AG04449 (cell line): ENCODE data around the gene TRIM71.
"Not testable (repeated sequence)": the region's sequence is repeated elsewhere in the genome, so short reads cannot be mapped to it uniquely, and the experiment has no call there.

Experiments
- CTCF ChIA-PET: fragments of 350-600 bp; formaldehyde crosslinking; extraction: SDS; loops from one replicate; lab custom pipeline; 2021; ENCODE audit warnings: antibody characterized with exemption; lab: Yijun Ruan, JAX
- POLR2A ChIA-PET: fragments of 400-600, 350-600 bp; formaldehyde crosslinking; extraction: SDS; loops from one replicate; lab custom pipeline; 2020; ENCODE audit warnings: antibody characterized with exemption, inconsistent platforms; lab: Yijun Ruan, JAX
- DNase-seq: peaks from one replicate; pipeline ENCODE4 v3.0.0-alpha.2; 2010; ENCODE audit warnings: low read depth, low spot score
- H3K4me3 ChIP-seq: 2 replicates; pipeline ENCODE4 v1.5.1; 2011; ENCODE audit warnings: low read depth, mild to moderate bottlenecking, control low read depth, low read length
- TF ChIP-seq, protein P1 (sequence below): IDR thresholded peaks from one replicate; pipeline ENCODE4 v1.5.1; 2011; ENCODE audit warnings: mild to moderate bottlenecking, moderate library complexity, low read length, control low read depth, inconsistent platforms; ENCODE audit not compliant: insufficient read depth; ENCODE audit errors: missing control alignments

The TRIM71 gene

DNA sequence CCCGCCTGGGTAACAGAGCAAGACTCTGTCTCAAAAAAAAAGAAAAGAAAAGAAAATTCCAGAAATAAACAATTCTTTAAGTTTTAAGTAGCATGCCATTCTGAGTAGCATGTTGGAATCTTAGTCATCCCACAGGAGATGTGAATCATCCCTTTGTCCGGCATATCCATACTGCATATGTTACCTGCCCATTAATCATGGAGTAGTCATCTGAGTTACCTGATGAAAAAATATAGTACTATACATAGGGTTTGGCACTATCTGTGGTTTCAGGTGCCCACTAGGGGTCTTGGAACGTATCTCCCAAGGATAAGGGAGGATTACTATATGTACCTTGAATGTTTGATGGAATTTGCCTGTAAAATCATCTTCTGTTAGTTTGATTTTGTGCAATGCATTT lies 127.3 kb downstream of the TRIM71 start:
- CTCF ChIA-PET, result interaction anchor here (5.9 kb wide), 1 partner anchor 127 kb away, joined by 122 read pairs; no protein-coding TSS in a partner anchor
- DNase-seq, result no peak
- POLR2A ChIA-PET, result no interaction called here
- TF ChIP-seq, protein P1, sequence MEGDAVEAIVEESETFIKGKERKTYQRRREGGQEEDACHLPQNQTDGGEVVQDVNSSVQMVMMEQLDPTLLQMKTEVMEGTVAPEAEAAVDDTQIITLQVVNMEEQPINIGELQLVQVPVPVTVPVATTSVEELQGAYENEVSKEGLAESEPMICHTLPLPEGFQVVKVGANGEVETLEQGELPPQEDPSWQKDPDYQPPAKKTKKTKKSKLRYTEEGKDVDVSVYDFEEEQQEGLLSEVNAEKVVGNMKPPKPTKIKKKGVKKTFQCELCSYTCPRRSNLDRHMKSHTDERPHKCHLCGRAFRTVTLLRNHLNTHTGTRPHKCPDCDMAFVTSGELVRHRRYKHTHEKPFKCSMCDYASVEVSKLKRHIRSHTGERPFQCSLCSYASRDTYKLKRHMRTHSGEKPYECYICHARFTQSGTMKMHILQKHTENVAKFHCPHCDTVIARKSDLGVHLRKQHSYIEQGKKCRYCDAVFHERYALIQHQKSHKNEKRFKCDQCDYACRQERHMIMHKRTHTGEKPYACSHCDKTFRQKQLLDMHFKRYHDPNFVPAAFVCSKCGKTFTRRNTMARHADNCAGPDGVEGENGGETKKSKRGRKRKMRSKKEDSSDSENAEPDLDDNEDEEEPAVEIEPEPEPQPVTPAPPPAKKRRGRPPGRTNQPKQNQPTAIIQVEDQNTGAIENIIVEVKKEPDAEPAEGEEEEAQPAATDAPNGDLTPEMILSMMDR, result no peak
- H3K4me3 ChIP-seq, result no peak overlapping the region

DNA sequence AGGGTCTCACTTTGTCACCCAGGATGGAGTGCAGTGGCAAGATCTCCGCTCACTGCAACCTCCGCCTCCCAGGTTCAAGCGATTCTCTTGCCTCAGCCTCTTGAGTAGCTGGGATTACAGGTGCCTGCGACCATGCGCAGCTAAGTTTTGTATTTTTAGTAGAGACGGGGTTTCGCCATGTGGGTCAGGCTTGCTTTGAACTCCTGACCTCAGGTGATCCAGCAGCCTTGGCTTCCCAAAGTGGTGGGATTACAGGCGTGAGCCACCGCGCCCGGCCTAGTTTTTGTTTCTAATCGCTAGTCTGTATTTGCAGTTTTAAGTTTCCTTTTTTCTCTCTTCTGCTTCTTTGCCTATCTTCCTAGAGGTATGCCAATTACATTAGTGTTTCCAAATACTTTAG lies 127.8 kb downstream of the TRIM71 start:
- POLR2A ChIA-PET, DNase-seq: not testable (repeated sequence)
- CTCF ChIA-PET, result interaction anchor here (5.9 kb wide), 1 partner anchor 127 kb away, joined by 122 read pairs; no protein-coding TSS in a partner anchor

DNA sequence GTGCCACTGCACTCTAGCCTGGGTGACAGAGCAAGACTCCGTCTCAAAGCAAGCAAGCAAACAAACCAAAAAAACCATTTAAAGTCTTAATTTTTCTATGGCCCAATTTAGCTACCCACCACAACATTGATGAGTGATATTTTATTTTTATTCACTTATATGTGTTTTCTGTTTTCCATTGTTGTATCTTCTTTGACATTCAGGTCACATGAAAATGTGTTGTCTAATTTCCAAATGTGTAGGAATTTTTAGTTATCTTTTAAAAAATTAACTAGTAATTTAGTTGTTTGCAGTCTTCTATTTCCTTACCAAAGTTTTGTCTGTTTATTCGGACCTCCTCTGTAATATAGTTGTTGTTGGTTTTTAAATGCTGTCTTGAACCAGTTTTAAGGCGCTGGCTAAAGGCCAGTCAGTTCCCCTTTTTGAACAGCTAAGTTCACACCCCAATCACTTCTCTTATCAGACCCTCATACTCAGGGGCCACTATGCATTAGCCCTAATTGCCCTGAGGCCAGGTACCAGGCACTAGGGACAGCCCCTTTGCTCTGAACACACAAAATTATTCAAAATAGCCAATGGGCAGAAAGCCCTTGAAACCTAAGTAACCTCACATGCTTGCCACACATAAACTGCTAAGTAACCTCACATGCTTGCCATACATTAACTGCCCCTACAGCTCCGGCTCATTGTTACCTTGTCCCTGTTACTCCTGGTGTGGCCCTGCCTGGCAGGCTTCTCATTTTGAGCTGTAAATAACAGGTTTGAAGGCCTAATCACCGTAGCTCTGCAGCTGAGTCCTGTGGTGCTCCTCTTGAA lies 129.4 kb downstream of the TRIM71 start:
- CTCF ChIA-PET, result interaction anchor here (0.6 to 5.9 kb wide), 23 partner anchors 10 to 843 kb away, joined by 3 to 122 read pairs (median 3); no protein-coding TSS in a partner anchor
- DNase-seq, result no peak
- H3K4me3 ChIP-seq, result no peak overlapping the region
- TF ChIP-seq, protein P1, result no peak
- POLR2A ChIA-PET, result no interaction called here

More for the DNA sequence above, 127.8 kb downstream of the TRIM71 start:
- H3K4me3 ChIP-seq, result not testable (repeated sequence)
